Cardiac muscle cell (in vitro differentiated cells and primary cell): Measurements from ENCODE around the gene PDZD2. TPM values are rescaled to one million over a fixed set of nuclear protein-coding genes. Genes with fewer than 3 reads are reported as not detected.

ENCODE experiments used
- DNase-seq, 2 donors: peaks; one replicate each; pipeline versions ENCODE4 v3.0.0 to v3.0.0-alpha.2; 2010 to 2017; ENCODE audit warnings: low read depth in 1 of 2, low spot score in 1 of 2
- H3K27ac ChIP-seq: fragments of 200-600 bp; sonication (generic); 2 replicates; pipeline ENCODE4 v1.5.1; 2016
- H3K27me3 ChIP-seq: fragments of 200-600 bp; sonication (generic); 2 replicates; pipeline ENCODE4 v1.6.0; 2016; ENCODE audit warnings: control low read depth
- H3K36me3 ChIP-seq: fragments of 200-600 bp; sonication (generic); 2 replicates; pipeline ENCODE4 v1.5.1; 2016; ENCODE audit warnings: control low read depth
- H3K4me1 ChIP-seq: fragments of 200-600 bp; sonication (generic); 2 replicates; pipeline ENCODE4 v1.8.1; 2017; ENCODE audit warnings: low read depth, mild to moderate bottlenecking, mixed run types
- H3K4me3 ChIP-seq: fragments of 200-600 bp; sonication (generic); 2 replicates; pipeline ENCODE4 v1.5.1; 2016; ENCODE audit warnings: mild to moderate bottlenecking
- H3K9me3 ChIP-seq: fragments of 200-600 bp; sonication (generic); 2 replicates; pipeline ENCODE4 v1.5.1; 2017; ENCODE audit warnings: low read depth, mild to moderate bottlenecking, control low read depth
- polyA plus RNA-seq: library from polyadenylated mRNA; unstranded; fragments of >200 nt; fragmentation: Nextera tagmentation; extraction: Ambion mirVana; gene quantifications from 2 replicates; pipeline ENCODE4 v1.2.1, GENCODE V29; 2016
- total RNA-seq: library from RNA; depleted of rRNA; stranded (reverse); fragments of >200 nt; gene quantifications from 2 replicates; pipeline ENCODE4 v1.2.3, GENCODE V29; 2016
- TF ChIP-seq, protein P1 (sequence below): IDR thresholded peaks from 2 replicates; pipeline ENCODE4 v1.5.1; 2012; ENCODE audit warnings: low read depth, mild to moderate bottlenecking, low read length

Gene PDZD2
- total and polyA plus RNA-seq, 2 experiments from 2014 or later: 3.0 to 3.5 TPM

DNA sequence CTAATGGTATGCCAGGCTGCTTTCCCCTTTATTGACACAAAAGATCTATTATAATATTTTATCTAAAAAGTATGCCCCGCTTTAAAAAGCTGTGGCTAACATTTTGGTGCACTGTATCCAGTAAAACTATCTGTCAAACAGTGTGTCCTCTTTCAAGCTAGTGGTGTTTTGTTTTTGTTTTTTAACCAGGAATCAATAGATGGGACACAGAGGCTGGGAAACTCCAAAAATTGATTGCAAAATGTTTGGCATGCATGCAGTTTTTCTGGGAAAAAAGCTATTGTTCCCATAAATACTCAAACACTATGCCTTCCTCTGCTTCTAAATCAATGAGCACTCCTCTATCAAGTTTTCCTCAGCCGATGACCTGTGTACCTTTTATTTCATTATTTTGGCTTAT, 34.3 kb upstream of the PDZD2 start:
- Histone ChIP-seq H3K9me3 (no peaks in the 10 kb centered on the region), H3K4me1 (no peaks in the 10 kb centered on the region), H3K27me3 (no peaks in the 10 kb centered on the region), H3K4me3 (no peak overlapping the region), H3K27ac (no peak overlapping the region), H3K36me3 (no peaks in the 10 kb centered on the region)
- DNase-seq: no peak
- TF ChIP-seq, protein P1, sequence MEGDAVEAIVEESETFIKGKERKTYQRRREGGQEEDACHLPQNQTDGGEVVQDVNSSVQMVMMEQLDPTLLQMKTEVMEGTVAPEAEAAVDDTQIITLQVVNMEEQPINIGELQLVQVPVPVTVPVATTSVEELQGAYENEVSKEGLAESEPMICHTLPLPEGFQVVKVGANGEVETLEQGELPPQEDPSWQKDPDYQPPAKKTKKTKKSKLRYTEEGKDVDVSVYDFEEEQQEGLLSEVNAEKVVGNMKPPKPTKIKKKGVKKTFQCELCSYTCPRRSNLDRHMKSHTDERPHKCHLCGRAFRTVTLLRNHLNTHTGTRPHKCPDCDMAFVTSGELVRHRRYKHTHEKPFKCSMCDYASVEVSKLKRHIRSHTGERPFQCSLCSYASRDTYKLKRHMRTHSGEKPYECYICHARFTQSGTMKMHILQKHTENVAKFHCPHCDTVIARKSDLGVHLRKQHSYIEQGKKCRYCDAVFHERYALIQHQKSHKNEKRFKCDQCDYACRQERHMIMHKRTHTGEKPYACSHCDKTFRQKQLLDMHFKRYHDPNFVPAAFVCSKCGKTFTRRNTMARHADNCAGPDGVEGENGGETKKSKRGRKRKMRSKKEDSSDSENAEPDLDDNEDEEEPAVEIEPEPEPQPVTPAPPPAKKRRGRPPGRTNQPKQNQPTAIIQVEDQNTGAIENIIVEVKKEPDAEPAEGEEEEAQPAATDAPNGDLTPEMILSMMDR: no peak

DNA sequence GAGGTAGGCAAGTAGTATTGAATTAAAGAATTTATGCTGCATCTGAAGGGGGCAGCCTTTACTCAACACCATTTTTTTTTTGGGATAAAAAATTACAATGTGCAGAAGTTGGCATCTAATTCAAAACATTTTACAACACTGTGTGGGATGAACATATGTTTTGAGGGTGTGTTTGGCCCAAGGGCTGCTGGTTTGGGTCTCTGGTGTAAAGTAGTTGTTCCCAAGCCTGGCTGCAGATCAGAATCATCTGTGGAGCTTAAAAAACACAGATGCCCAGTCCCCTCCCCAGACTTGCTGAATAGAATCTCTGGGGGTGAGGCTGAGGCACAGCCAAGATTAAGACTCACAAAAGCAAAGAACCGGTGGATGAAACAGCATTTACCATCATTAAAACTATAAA, 33.0 kb upstream of the PDZD2 start:
- Histone ChIP-seq H3K27me3 (no peaks in the 10 kb centered on the region), H3K4me3 (no peak overlapping the region), H3K9me3 (no peaks in the 10 kb centered on the region), H3K4me1 (peaks cover 3% of the 10 kb centered on the region), H3K36me3 (no peaks in the 10 kb centered on the region), H3K27ac (no peak overlapping the region)
- DNase-seq: no peak
- TF ChIP-seq, protein P1: no peak

DNA sequence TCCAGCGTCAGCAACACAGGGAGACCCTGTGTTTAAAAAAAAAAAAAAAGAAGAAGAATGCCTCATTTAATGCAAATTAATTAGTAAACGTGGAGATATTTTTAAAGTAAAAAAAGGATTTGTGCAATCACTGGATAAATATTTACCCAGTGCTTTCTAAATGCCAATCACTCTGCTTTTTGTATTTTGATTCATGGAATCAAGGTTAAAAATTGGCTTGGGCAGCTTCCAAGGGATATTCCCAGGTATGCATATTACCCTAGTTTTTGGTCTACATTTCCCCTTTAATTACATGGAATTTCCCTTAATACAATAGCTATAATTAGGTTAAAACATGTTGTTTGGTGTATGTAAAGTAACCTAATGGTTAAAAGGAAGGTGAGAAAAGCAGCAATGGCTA, 31.4 kb upstream of the PDZD2 start:
- no peak for DNase-seq
- H3K9me3 ChIP-seq: no peaks in the 10 kb centered on the region
- peaks cover 6% of the 10 kb centered on the region for H3K4me1 ChIP-seq
- TF ChIP-seq, protein P1: no peak
- H3K36me3 ChIP-seq: no peaks in the 10 kb centered on the region
- H3K4me3 ChIP-seq: no peak overlapping the region
- H3K27ac ChIP-seq: no peak overlapping the region
- no peaks in the 10 kb centered on the region for H3K27me3 ChIP-seq

DNA sequence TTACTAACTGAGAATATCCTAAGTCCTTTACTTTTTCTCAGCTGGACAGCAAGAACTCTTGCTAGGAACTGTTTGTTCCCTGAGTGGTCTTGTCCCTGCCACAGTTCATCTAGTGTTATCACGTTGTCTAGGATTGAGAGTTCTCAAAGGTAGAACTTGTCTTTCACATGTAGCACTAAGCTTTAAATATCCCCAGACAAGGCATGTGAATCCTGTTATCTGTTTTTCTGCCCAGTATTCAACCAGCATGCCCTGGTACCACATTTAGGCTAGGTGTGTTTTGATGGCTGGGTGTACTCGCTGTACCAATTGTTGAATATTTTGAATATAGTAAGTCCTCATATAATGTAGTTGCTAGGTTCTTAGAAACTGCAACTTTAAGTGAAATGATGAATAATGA, 27.9 kb upstream of the PDZD2 start:
- H3K9me3 ChIP-seq: no peaks in the 10 kb centered on the region
- peaks cover 6% of the 10 kb centered on the region for H3K4me1 ChIP-seq
- no peaks in the 10 kb centered on the region for H3K36me3 ChIP-seq
- no peak overlapping the region for H3K4me3 ChIP-seq
- peak in 1 of 2 donors; percentile 5 for DNase-seq
- H3K27me3 ChIP-seq: no peaks in the 10 kb centered on the region
- H3K27ac ChIP-seq: peak overlapping the region; percentile 50
- TF ChIP-seq, protein P1: no peak

DNA sequence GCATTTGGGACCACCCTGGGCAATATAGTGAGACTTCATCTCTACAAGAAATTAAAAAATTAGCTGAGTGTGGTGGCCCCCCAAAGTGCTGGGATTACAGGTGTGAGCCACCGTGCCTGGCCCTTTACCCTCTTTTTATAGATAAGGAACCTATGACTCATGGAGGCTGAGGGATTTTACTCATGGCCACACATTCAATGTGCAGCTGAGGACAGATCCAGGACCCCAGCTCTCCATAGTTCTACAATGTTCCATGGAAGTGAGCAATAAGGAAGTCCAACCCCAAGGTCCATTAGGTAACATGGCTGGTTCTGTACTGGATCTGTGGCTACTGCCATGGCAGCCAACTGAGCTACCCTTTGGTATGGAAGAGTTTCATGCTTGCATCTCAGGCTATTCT, 25.3 kb upstream of the PDZD2 start:
- H3K27ac ChIP-seq: no peak overlapping the region
- DNase-seq: no peak
- no peaks in the 10 kb centered on the region for H3K27me3 ChIP-seq
- no peak overlapping the region for H3K4me3 ChIP-seq
- H3K36me3 ChIP-seq: no peaks in the 10 kb centered on the region
- H3K4me1 ChIP-seq: peaks cover 10% of the 10 kb centered on the region
- TF ChIP-seq, protein P1: no peak
- H3K9me3 ChIP-seq: no peaks in the 10 kb centered on the region
